ENCODE results near the gene SLC25A25. TPM values are rescaled to one million over a fixed set of nuclear protein-coding genes. Genes with fewer than 3 reads are reported as not detected.

The SLC25A25 gene
- total and polyA plus RNA-seq, 9 of the 15 experiments (the other 6 are each of a cell fraction or from before 2014, with no cell fraction given) = 0.07 to 35.9 (median 23.2) TPM

- TF ChIP-seq, protein P1, sequence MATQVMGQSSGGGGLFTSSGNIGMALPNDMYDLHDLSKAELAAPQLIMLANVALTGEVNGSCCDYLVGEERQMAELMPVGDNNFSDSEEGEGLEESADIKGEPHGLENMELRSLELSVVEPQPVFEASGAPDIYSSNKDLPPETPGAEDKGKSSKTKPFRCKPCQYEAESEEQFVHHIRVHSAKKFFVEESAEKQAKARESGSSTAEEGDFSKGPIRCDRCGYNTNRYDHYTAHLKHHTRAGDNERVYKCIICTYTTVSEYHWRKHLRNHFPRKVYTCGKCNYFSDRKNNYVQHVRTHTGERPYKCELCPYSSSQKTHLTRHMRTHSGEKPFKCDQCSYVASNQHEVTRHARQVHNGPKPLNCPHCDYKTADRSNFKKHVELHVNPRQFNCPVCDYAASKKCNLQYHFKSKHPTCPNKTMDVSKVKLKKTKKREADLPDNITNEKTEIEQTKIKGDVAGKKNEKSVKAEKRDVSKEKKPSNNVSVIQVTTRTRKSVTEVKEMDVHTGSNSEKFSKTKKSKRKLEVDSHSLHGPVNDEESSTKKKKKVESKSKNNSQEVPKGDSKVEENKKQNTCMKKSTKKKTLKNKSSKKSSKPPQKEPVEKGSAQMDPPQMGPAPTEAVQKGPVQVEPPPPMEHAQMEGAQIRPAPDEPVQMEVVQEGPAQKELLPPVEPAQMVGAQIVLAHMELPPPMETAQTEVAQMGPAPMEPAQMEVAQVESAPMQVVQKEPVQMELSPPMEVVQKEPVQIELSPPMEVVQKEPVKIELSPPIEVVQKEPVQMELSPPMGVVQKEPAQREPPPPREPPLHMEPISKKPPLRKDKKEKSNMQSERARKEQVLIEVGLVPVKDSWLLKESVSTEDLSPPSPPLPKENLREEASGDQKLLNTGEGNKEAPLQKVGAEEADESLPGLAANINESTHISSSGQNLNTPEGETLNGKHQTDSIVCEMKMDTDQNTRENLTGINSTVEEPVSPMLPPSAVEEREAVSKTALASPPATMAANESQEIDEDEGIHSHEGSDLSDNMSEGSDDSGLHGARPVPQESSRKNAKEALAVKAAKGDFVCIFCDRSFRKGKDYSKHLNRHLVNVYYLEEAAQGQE (IDR thresholded peaks at IDR 0.05; ENCODE audit: borderline replicate concordance) = peak; percentile 41; the same call in 1 of the 2 replicates
- TF ChIP-seq, protein P1 (CRISPR knock-in tag; IDR thresholded peaks at IDR 0.05; ENCODE audit: low read depth) = no peak
These were observed 57.0 kb downstream of the SLC25A25 start (continued) for GRCh38 chr9:128124873-128125579.
